Ramos (cell line): Measurements from ENCODE around the gene CRTAC1.
"Not testable (repeated sequence)": the region's sequence is repeated elsewhere in the genome, so short reads cannot be mapped to it uniquely, and the experiment has no call there.

Experiments used
- in situ Hi-C: fragments of 300-500 bp; cut with MboI; formaldehyde crosslinking; loops from one replicate; pipeline ENCODE4 v1.14.3; 2022; ENCODE audit warnings: low sequenced_read_pairs; ENCODE audit not compliant: unreplicated experiment

The CRTAC1 gene

DNA sequence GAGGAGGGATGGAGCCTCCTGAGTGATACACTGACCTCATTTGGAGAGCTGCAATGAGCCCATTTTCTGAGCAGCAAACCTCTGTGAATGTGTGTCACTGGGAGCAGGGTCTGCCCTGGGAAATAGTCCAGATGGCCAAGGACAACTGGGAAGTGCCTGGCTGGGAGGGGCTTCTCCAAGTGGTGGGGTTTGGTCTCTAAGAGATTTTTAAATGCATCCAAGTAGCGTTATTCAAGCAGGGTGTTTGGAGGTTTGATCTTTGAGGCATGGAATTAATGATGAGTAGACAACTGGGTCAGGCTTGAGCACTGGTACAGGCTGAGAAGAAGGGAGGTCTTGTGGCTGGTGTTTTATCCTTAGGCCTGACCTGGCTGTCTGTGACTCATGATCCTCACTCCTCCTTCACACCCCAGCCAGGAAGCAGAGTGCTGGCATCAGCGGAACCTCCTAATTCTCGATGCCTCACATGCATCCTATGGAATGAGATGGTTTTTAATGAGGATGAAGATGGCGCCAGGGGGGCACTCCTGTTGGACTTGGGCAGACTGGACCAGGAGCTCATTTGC lies 177.5 kb downstream of the CRTAC1 start:
- in situ Hi-C loops: no loop called here

DNA sequence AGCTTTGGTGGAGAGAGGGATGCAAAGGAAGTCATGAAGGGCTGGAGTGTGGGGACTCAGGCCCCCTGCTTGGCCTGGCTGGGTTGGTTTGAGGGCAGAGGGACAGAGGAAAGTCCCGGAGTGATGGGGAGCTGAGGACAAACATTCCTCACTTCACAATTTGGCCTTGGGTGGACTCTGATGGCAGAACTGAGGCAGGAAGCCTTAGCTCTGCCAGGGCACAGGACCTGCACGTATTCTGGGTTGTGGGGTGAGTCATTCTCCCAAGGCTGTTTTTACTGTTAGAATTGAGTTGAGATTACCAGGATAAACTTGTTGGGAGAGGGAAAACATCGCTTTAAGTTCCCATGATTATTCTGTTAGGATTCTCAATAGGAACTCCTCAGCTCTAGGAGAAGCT lies 178.1 kb downstream of the CRTAC1 start:
- in situ Hi-C loops: no loop called here

DNA sequence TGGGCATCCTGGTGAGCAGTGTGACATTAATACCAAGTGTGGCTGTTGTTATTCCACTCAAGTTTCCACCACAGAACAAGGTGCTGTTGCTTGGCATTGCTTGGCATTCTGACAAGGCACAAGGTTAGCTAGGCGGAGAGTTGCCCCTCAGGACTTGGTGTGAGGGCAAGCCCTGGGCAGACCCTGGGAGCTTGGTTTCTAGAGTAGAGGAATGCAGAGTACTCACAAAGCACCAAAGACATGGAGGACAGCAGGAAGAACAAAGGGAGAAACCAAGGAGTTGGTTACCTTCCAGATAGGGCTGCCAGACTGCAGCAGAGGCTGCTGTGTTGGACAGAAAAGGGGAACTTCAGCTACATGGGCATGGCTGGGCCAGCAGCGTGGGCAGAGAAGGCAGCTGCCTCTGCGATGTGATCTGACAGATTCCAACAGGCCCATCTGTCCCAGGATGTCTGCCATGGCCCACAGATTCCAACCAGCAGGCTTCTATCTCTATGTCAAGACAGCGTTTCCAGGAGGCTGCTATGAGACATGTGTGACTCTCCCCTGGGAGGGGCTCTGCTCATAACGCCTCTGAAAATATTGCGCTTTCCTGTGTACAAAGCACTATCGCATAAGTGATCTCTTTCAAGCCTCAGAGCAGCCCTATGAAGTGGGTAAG lies 178.9 kb downstream of the CRTAC1 start:
- in situ Hi-C loops: no loop called here

DNA sequence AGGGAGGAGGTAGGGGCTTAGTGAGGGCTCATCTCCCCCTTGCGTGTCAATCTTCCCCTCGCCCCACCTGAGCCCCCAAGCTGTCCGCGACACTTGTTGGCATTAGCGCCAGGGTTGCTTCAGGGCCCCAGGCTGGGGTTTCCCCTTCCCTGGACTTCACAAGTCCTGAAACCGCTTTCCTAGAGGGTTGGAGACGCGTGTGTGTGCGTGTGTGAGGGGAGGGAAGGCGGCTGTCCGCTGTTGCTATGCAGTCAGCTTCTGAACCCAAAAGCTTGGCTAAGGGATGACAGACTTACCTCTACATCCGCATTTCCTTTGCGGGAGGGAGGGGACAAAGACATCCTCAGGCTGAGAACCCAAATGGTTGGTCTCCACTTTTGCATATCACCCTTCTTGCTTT lies 180.0 kb downstream of the CRTAC1 start:
- in situ Hi-C loops: no loop called here

DNA sequence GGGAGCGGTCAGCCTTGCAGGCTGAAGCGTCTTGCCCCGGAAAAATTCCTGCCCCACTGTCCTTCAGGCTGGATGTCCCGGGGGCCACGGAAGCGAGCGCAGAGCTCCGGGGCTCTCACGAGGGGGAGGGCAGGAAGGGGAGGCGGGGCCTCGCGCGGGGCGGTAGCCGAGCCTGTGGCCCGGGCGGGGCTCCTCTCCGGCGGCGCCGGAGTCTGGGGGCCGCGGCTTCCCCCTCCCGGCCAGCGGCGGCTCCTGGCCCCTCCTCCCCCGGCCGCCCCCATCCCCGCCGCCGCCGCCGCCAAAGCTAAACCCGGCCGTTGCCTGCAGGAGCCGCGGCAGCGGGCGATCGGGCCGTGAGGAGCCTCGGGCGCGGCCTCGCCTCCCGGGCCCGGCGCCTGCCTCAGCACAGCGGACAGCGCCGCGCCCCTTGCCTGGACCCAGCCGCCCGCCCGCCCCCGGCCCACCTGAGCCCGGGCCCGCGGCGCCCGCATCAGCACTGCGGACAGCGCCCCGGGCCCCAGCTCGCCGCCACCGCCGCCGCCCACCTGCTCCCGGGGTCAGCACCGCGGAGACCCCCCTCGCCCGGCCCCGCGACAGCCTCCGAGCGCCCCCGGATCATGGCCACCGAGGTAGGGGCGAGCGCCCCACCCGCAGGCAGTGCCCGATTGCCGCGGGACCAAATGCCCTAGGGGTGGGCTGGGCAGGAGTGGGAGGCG lies 180.6 kb downstream of the CRTAC1 start, which contains the start of gene GOLGA7B:
Gene GOLGA7B, plus strand, starts transcription at position 157 of the 716 bp plus-strand sequence. Its CDS starts 461 bp downstream, at position 618.
- in situ Hi-C loops: no loop called here

DNA sequence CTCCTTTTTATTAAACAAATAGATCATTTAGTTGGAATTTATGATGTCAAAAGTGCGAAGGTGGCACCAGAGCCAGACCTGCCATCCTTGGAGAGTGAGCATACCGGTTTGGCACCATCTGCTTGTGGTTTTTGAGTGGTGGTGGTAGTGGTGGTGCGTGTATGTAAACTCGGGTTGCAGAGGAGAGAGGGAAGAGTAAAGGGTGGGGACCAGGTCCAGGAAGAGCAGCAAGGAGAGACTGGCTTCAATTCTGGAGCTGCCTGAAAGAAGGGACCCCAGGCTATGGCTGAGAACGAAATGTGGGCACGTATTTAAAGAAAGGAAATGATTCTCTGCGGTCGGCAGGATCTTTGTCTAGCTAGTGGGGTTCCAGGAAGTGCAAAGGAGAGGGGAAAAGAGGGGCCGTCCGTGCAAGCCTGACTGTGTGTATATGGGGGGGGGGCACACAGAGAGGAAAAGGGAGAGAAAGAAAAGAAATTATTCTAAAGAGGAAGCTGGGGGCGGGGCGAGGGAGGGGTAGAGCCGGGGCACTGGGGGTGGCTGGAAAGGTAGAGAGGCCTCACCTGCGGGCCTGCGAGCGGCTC lies 181.2 kb downstream of the CRTAC1 start:
- in situ Hi-C loops: no loop called here

DNA sequence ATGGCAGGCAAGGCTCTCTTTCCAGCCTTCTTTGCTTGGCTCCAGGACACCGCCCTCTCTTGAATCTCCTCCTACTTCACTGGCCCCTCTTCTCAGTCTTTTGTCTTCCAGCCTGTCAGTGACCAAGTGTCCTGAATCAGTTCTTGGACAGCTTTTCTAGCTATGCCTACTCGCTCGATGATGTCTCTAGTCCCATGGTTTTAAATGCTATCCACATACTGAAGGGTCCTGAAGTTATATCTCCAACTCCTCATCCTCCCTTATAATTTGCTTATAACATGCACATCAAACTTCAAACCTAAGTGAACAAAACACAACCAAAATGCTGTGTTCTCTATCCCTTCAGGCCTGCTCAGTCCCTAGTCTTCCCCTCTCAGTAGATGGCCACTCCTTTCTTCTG lies 185.7 kb downstream of the CRTAC1 start:
- in situ Hi-C loops: no loop called here

DNA sequence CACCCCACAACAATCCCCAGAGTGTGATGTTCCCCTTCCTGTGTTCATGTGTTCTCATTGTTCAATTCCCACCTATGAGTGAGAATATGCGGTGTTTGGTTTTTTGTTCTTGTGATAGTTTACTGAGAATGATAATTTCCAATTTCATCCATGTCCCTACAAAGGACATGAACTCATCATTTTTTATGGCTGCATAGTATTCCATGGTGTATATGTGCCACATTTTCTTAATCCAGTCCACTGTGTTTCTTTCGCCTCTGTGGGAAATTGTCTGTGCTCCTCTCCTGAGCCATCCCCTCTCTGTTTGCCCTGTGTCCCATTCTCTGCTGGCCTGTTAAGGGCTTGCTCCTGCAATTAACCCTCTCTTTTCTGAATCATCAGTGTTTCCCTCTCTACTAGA lies 186.4 kb downstream of the CRTAC1 start:
- in situ Hi-C loops: not testable (repeated sequence)

DNA sequence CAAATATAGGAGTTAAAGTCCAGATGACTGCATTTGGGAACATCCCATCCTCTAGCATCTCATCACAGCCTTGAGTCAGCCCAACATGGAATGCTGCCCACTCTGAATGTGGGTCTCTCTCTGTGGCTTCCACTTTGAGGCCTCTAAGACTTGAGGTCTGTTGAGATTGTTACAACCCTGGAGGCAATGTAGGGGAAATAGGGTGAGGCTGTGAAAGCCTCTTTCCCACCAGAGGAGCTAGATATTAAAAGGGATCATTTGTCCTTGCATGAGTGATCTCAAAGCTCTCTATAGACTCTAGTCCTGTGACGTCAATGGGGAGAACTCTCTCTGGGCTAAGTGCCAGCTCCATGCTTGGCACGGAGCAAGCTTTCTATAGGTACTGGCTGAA lies 187.1 kb downstream of the CRTAC1 start:
- in situ Hi-C loops: no loop called here

DNA sequence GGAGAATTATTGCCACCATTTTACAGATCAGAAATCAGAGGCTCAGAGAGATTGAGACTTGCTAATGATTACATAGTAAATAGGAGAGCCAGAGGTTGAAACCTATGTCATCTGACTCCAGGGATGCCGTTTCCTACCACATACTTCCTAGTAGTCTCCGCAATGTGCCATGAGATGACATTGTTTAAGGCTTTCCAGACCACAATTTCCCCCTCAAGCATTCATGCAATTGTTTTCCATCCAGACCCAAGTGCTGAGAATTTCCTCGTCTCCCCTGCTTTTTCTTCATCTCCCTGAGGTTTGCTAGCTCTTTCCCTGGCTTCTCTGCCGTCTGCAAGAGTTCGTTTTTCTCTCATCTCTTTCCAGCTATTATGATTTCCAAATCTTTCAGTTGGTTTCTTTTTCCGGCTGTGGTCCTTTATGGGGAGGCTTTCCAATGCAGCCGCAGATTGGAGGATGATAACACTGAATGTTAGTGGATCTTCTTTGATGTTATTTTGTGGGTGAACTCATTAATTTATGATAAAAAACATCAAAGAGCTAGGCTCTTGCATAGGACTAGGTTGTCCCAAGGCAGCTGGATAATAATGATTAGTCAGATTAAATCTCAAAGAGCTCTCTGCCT lies 187.7 kb downstream of the CRTAC1 start:
- in situ Hi-C loops: no loop called here

DNA sequence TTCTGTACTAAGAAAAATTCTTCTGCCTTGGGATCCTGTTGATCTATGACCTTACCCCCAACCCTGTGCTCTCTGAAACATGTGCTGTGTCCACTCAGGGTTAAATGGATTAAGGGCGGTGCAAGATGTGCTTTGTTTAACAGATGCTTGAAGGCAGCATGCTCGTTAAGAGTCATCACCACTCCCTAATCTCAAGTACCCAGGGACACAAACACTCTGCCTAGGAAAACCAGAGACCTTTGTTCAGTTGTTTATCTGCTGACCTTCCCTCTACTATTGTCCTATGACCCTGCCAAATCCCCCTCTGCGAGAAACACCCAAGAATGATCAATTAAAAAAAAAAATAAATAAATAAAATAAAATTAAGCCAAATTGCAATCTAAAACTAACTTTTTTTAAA lies 188.3 kb downstream of the CRTAC1 start:
- in situ Hi-C loops: not testable (repeated sequence)

DNA sequence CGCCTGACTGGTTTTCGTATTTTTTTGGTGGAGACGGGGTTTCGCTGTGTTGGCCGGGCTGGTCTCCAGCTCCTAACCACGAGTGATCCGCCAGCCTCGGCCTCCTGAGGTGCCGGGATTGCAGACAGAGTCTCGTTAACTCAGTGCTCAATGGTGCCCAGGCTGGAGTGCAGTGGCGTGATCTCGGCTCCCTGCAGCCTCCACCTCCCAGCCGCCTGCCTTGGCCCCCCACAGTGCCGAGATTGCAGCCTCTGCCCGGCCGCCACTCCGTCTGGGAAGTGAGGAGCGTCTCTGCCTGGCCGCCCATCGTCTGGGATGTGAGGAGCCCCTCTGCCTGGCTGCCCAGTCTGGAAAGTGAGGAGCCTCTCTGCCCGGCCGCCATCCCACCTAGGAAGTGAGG lies 189.3 kb downstream of the CRTAC1 start:
- in situ Hi-C loops: not testable (repeated sequence)

DNA sequence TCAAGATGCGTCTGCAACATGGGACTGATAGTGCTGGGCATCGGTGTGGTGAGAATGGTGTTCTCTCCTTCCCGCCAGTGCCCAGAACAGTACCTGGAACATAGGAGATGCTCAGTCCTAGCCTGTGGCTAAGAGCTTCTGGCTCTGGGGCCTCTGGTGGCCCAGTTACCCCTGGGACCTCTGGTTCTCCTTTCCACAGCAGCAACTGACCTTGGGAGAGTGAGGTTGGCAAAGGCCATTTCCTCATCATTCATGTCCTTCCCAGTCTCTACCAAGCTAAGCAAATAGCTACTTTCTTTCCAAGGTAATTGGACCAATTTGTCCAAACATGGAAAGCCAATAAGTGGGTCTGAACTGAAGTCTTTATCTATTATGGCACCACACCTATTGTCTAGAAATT lies 192.3 kb downstream of the CRTAC1 start:
- in situ Hi-C loops: no loop called here

DNA sequence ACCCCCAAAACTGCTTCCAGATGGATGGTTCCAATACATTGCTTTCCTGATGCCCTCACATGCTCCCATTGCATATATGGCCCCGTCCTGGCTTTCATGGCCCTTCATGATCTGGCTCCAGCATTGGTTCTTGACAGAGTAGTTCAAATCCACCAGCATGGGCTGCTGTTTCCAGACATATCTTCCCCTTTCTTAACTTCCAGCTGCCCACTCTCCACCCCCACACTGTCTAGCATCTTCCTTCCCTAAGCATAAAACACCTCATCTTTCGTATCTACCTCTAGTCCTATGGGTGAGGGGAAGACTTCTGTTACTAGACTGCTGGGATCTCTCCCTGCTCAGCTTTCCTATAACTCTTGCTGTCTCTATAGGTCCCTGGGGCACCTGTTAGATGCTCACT lies 194.0 kb downstream of the CRTAC1 start:
- in situ Hi-C loops: no loop called here

DNA sequence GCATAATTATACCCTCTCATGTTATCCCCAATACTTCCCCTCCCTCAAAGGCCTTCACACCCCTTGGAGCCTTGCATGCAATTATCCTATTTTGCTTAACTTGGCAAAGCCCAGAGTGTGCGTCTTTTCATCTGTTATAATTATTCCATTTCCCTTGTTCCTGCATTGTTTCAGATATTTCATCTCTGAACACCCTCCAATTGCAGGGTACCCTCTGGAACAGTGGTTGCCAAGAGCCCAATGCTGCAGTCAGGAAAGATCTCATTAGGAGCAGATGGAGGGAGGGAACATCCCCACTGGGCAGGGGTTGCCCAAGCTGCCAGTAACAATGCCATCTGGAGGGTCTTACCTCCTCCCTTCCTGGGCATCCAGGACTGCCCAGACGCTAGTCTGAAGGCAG lies 199.2 kb downstream of the CRTAC1 start:
- in situ Hi-C loops: no loop called here

DNA sequence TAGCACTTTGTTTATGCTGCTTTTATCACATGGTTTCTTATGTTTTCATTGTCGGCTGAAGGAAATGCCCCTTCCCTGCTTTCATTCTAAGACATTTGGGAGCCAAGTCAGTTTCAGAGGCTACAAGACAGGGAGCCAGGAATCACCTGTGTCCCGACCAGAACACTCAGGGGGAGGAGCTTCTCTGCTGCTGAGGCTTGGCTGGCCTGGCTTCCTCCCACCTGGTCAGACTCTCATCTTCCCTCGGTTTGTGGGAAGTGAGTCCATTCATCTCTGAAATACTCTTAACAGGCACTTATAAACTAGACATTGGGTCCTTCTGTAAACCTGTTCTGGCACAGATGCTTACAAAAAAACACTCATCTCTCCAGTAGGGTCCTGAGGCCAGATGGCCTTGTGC lies 200.4 kb downstream of the CRTAC1 start:
- in situ Hi-C loops: no loop called here

DNA sequence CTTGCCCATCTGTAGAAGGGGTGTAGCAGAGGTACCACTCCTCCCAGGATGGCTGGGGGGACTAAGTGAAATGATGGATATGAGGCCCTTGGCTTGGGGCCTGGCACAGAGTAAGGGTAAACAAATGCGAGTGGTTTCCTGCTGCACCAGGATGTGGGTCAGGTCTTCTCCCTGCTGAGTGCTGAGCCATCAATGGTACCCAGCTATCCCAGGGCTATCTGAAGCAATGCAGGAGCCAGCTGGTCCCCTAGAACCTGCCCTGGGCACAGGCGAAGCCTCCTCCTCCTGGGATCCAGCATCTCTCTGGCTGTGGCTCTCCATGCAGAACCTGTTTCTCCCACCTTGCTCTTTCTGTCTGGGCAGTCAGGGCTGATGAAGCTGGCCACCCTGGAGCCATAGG lies 201.7 kb downstream of the CRTAC1 start:
- in situ Hi-C loops: no loop called here

DNA sequence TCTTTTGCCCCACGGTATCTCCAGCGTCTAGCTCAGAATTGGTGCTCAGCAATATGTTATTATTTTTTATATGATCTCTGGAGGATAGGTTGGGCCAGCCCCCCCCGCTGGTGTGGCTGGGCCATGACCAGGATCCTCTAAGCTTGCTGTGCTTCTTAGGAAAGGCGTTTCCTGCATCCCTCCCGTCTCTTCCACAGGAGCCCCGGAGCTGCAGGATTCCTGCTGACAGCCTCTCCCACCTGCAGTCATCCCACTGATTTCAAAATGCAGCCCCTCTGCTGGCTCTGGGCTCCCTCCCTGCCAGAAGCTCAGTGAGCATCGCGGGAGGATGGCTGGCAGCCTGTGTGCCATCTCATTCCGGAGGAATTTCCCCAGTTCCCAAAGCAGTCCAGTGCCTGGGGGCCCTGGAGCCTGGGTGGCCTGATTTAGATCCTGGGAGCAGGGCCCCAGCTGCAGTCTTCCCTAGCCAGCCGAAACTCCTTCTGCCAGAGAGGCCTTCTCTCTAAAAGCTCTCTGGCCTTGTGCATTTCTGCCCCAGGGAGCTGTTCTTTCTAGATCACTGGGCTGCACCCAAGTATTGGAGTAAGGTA lies 202.6 kb downstream of the CRTAC1 start:
- in situ Hi-C loops: no loop called here

DNA sequence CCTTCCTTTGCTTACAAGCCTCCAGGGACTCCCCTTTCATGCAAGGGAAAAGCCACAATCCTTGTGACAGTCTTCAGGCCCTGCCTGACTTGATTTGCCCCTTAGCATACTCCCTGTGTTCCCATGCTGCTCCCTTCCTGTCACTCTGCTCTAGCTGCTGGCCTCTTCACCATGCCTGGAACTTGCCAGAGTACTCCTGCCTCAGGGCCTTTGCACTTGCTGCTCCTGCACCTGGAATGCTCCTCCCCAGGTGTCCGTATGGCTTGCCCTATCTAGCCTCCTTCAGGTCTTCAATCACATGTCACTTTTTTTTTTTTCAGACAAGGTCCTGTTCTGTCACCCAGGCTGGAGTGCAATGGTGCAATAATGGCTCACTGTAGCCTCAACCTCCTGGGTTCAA lies 203.5 kb downstream of the CRTAC1 start:
- in situ Hi-C loops: no loop called here

DNA sequence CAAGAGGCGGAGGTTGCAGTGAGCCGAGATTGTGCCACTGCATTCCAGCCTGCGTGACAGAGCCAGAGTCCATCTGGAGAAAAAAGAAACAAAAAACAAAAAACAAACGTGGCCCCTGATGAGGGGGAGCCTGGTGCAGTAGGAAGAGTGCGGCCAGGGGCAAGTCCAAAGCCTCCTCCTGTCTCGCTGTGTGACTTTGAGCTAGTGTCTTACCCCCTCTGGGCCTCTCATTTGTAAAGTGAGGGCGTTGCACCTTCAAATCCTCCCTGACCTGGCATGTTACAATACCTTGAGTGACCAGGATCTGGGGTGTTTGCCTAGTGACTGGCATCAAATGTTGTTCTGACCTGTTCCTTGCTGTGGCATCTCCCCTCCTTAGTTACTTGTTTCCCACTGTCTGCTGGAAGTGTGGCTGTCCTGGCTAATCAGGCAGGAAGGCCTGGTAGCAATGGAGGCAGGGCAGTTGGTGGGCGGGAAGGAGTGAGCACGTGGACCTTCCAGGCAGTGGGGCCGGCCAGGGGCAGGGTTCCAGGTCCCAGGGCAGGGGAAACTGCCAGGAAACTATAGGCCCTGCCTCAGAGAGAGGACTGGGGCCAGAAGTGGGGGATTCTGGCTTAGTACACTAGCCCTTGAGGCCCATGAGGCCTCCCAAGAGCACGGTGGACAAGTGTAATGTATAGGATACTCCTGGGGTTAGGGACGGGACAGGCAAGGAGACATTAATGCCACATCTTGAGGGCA lies 205.2 kb downstream of the CRTAC1 start:
- in situ Hi-C loops: no loop called here
